ENCODE results near the gene ZG16. TPM values are rescaled to one million over a fixed set of nuclear protein-coding genes. Genes with fewer than 3 reads are reported as not detected.

ZG16 gene
- total and polyA plus RNA-seq, 9 of the 15 experiments (the other 6 are each of a cell fraction or from before 2014, with no cell fraction given) = 0.04 TPM; not detected in 8

DNA sequence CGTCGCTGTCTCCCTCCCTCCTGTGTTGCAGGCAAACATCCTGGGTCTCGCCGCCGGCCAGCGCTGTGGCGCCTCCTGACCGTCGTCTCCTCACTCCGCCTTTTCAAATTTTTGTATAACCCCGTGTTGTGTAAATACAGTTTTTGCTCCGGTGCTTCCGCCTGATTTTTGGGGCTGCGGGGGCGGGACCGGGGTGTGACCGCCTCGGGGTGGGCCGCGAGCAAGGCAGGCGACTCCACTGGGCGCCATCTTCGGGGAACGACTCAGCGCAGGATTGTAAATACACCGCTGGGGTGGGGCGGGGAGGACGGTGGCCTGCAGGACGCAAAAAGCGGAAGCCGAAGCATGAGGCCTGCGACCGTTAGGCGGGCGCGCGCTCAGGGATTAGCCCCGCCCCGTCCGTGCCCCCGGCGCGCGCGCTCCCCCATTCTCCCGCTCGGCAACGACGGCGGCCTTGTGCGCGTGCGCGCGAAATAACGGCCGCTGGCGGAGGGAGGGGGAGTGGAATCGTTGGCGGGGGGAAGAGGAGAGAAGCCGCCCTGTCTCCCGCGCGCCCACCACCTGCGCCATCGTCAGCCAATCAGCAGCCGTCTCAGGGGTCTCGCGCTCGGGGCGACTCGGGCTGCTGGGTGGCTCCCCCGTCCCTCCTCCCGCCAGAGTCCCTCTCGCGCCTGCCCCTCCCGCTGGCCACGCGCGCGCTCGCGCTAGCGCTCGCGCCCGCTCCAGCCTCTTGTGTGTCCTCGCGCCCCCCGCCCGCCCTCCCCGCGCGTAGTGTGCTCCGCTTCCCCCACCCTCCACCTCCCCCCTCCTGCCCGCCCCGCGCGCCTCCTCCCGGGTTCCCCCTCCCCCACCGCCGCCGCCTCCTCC lies 27.4 kb downstream of the ZG16 start (continued):
- TF ChIP-seq, protein P1, sequence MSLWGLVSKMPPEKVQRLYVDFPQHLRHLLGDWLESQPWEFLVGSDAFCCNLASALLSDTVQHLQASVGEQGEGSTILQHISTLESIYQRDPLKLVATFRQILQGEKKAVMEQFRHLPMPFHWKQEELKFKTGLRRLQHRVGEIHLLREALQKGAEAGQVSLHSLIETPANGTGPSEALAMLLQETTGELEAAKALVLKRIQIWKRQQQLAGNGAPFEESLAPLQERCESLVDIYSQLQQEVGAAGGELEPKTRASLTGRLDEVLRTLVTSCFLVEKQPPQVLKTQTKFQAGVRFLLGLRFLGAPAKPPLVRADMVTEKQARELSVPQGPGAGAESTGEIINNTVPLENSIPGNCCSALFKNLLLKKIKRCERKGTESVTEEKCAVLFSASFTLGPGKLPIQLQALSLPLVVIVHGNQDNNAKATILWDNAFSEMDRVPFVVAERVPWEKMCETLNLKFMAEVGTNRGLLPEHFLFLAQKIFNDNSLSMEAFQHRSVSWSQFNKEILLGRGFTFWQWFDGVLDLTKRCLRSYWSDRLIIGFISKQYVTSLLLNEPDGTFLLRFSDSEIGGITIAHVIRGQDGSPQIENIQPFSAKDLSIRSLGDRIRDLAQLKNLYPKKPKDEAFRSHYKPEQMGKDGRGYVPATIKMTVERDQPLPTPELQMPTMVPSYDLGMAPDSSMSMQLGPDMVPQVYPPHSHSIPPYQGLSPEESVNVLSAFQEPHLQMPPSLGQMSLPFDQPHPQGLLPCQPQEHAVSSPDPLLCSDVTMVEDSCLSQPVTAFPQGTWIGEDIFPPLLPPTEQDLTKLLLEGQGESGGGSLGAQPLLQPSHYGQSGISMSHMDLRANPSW (CRISPR knock-in tag; IDR thresholded peaks at IDR 0.05) = no peak
- TF ChIP-seq TEAD4 (IDR thresholded peaks at IDR 0.05; ENCODE audit: low read length) (peak; percentile 46; the same call in 1 of the 2 replicates), TEAD4 (CRISPR knock-in tag; IDR thresholded peaks at IDR 0.05; ENCODE audit: borderline replicate concordance) (no peak), SPI1 (IDR thresholded peaks at IDR 0.05; ENCODE audit: borderline replicate concordance, low read depth, low read length) (peak; percentile 87), AFF4 (CRISPR knock-in tag; IDR thresholded peaks at IDR 0.05) (peak; percentile 89; the same call in 1 of the 2 replicates), KDM4B (IDR thresholded peaks at IDR 0.05; ENCODE audit: borderline replicate concordance in 2 of 2, low read depth in 1 of 2) (peak in 1 of 2 experiments; percentile 90; a peak in 2 of 4 replicates), C11orf30 (IDR thresholded peaks at IDR 0.05; ENCODE audit: low read depth) (peak; percentile 78), PHB (CRISPR knock-in tag; IDR thresholded peaks at IDR 0.05) (no peak), PHF20 (IDR thresholded peaks at IDR 0.05; ENCODE audit: partially characterized antibody) (no peak), IRF9 (tag; IDR thresholded peaks at IDR 0.05) (no peak), KDM5B (IDR thresholded peaks at IDR 0.05; ENCODE audit: insufficient replicate concordance, low read depth, low read length) (peak; percentile 75), KLF6 (CRISPR knock-in tag; IDR thresholded peaks at IDR 0.05; ENCODE audit: borderline replicate concordance) (peak; percentile 80; the same call in 1 of the 2 replicates), SMAD1 (IDR thresholded peaks at IDR 0.05; ENCODE audit: low read depth, low read length, partially characterized antibody) (peak; percentile 69), E2F1 (CRISPR knock-in tag; IDR thresholded peaks at IDR 0.05) (peak; percentile 95; the same call in 1 of the 2 replicates), CBFB (CRISPR knock-in tag; IDR thresholded peaks at IDR 0.05) (no peak)
- TF ChIP-seq, protein P2, sequence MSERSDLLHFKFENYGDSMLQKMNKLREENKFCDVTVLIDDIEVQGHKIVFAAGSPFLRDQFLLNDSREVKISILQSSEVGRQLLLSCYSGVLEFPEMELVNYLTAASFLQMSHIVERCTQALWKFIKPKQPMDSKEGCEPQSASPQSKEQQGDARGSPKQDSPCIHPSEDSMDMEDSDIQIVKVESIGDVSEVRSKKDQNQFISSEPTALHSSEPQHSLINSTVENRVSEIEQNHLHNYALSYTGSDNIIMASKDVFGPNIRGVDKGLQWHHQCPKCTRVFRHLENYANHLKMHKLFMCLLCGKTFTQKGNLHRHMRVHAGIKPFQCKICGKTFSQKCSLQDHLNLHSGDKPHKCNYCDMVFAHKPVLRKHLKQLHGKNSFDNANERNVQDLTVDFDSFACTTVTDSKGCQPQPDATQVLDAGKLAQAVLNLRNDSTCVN (CRISPR knock-in tag; IDR thresholded peaks at IDR 0.05) = 0 out of 2 replicates have a peak, but pooled peaks have one; percentile 8
